HepG2 (cell line): ENCODE data around the gene AP5Z1. TPM values are rescaled to one million over a fixed set of nuclear protein-coding genes. Genes with fewer than 3 reads are reported as not detected.

Source experiments
- ATF1 ChIP-seq: IDR thresholded peaks from 2 replicates; pipeline ENCODE4 v1.6.1; 2016; ENCODE audit warnings: mild to moderate bottlenecking, control low read depth
- DZIP1 ChIP-seq: sonication (generic); formaldehyde crosslinking; IDR thresholded peaks from 2 replicates; pipeline ENCODE4 v1.5.0; 2020; ENCODE audit warnings: mild to moderate bottlenecking, missing genetic modification reagents
- FOXP1 ChIP-seq, 2 experiments: fragments of 450-650 bp in 1 of 2; IDR thresholded peaks; 2 replicates each; pipeline ENCODE4 v1.6.1; 2017 to 2018; ENCODE audit warnings: antibody characterized with exemption in 1 of 2
- GMEB2 ChIP-seq: IDR thresholded peaks from 2 replicates; pipeline ENCODE4 v1.6.1; 2016; ENCODE audit warnings: missing biosample characterization, missing genetic modification reagents, low read depth
- MEIS1 ChIP-seq: sonication (generic); formaldehyde crosslinking; IDR thresholded peaks from 2 replicates; pipeline ENCODE4 v1.9.0; 2021; ENCODE audit warnings: mild to moderate bottlenecking, missing genetic modification reagents, moderate library complexity, borderline replicate concordance
- MTA1 ChIP-seq: sonication (generic); formaldehyde crosslinking; IDR thresholded peaks from 2 replicates; pipeline ENCODE4 v1.4.0; 2020; ENCODE audit warnings: missing genetic modification reagents, mild to moderate bottlenecking, borderline replicate concordance
- PRDM15 ChIP-seq: sonication (generic); formaldehyde crosslinking; IDR thresholded peaks from 2 replicates; pipeline ENCODE4 v1.4.0; 2020; ENCODE audit warnings: missing genetic modification reagents
- SAFB2 ChIP-seq: sonication (generic); formaldehyde crosslinking; IDR thresholded peaks from 2 replicates; pipeline ENCODE4 v1.5.1; 2020; ENCODE audit warnings: missing genetic modification reagents, low read depth, mild to moderate bottlenecking, borderline replicate concordance
- SALL1 ChIP-seq: sonication (generic); formaldehyde crosslinking; IDR thresholded peaks from 2 replicates; pipeline ENCODE4 v1.8.0; 2022; ENCODE audit warnings: mild to moderate bottlenecking, missing genetic modification reagents
- TRIM24 ChIP-seq: sonication (generic); formaldehyde crosslinking; IDR thresholded peaks from 2 replicates; pipeline ENCODE4 v1.8.0; 2022; ENCODE audit warnings: mild to moderate bottlenecking, missing genetic modification reagents
- ZNF329 ChIP-seq: sonication (generic); formaldehyde crosslinking; IDR thresholded peaks from 2 replicates; pipeline ENCODE4 v1.9.0; 2021; ENCODE audit warnings: low read depth, mild to moderate bottlenecking, missing genetic modification reagents
- ZNF451 ChIP-seq: sonication (generic); formaldehyde crosslinking; IDR thresholded peaks from 2 replicates; pipeline ENCODE4 v1.5.0; 2020; ENCODE audit warnings: mild to moderate bottlenecking, missing genetic modification reagents
- ZNF569 ChIP-seq: sonication (generic); formaldehyde crosslinking; IDR thresholded peaks from 2 replicates; pipeline ENCODE4 v1.5.0; 2020; ENCODE audit warnings: mild to moderate bottlenecking, missing genetic modification reagents, moderate library complexity, borderline replicate concordance
- ZNF766 ChIP-seq: sonication (generic); formaldehyde crosslinking; IDR thresholded peaks from 2 replicates; pipeline ENCODE4 v1.5.0; 2020; ENCODE audit warnings: missing genetic modification reagents, borderline replicate concordance
- ZSCAN29 ChIP-seq: sonication (generic); formaldehyde crosslinking; conservative IDR thresholded peaks from 2 replicates; pipeline ENCODE4 v1.4.0; 2020; ENCODE audit warnings: mild to moderate bottlenecking, missing genetic modification reagents
- polyA plus RNA-seq, 8 experiments: library from polyadenylated mRNA; depleted of rRNA in 3 of 8; stranded (reverse) in 7 of 8; unstranded in 1 of 8; fragments of >200 nt; fragmentation: Illumina TruSeq in 4 of 8; extraction: Trizol in 4 of 8; gene quantifications; 2 replicates each; pipeline versions ENCODE4 v1.2.1 to v1.2.3, GENCODE V29; 2011 to 2016; ENCODE audit warnings: low read depth in 4 of 8, missing spikeins in 1 of 8, mixed read lengths in 1 of 8; ENCODE audit not compliant: insufficient read depth in 1 of 8
- total RNA-seq, 5 experiments: library from RNA; depleted of rRNA; stranded (reverse); fragments of >200 nt; fragmentation: Illumina TruSeq; extraction: Trizol; gene quantifications; 2 replicates each; pipeline ENCODE4 v1.2.3, GENCODE V29; 2016; ENCODE audit warnings: low read depth in 1 of 5
- TF ChIP-seq, protein P1 (sequence below): sonication (generic); formaldehyde crosslinking; IDR thresholded peaks from 2 replicates; pipeline ENCODE4 v1.5.0; 2020; ENCODE audit warnings: mild to moderate bottlenecking, missing genetic modification reagents, moderate library complexity
- TF ChIP-seq, protein P2 (sequence below): sonication (generic); formaldehyde crosslinking; IDR thresholded peaks from 2 replicates; pipeline ENCODE4 v1.4.0; 2020; ENCODE audit warnings: mild to moderate bottlenecking, missing genetic modification reagents
- TF ChIP-seq, protein P3 (sequence below): sonication (generic); formaldehyde crosslinking; IDR thresholded peaks from 2 replicates; pipeline ENCODE4 v1.9.0; 2021; ENCODE audit warnings: missing genetic modification reagents, mild to moderate bottlenecking, borderline replicate concordance

The AP5Z1 gene
- total and polyA plus RNA-seq, 2 of the 13 experiments (the other 11 are each of a cell fraction or from before 2014, with no cell fraction given): 9.3 to 15.1 TPM

DNA sequence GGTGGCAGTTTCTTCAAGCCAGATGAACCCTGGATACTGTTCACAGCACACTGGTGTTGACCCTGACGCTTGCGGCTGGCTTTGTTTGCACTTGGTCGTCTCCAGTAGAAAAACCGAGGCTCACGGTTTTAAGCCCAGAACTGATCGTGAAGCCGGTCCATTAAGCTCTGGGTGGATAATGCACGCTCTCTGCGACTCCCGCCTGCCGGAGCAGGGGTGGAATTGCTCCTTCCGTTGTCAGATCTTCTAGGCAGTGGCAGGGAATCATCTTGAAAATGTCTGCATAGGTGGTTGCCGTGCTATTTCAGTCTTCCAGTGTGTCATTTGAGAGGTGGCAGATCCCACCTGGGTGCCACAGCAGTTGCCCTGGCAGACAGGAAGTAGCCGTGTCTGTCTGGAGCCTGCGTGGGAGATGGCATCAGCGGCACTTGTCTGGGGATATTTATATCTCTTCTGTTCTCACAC, 35.9 kb upstream of the AP5Z1 start (continued):
- TF ChIP-seq, protein P1, sequence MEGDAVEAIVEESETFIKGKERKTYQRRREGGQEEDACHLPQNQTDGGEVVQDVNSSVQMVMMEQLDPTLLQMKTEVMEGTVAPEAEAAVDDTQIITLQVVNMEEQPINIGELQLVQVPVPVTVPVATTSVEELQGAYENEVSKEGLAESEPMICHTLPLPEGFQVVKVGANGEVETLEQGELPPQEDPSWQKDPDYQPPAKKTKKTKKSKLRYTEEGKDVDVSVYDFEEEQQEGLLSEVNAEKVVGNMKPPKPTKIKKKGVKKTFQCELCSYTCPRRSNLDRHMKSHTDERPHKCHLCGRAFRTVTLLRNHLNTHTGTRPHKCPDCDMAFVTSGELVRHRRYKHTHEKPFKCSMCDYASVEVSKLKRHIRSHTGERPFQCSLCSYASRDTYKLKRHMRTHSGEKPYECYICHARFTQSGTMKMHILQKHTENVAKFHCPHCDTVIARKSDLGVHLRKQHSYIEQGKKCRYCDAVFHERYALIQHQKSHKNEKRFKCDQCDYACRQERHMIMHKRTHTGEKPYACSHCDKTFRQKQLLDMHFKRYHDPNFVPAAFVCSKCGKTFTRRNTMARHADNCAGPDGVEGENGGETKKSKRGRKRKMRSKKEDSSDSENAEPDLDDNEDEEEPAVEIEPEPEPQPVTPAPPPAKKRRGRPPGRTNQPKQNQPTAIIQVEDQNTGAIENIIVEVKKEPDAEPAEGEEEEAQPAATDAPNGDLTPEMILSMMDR: peak; percentile 34; the same call in 1 of the 2 replicates
- TF ChIP-seq, protein P2, sequence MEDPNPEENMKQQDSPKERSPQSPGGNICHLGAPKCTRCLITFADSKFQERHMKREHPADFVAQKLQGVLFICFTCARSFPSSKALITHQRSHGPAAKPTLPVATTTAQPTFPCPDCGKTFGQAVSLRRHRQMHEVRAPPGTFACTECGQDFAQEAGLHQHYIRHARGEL: no peak
- TF ChIP-seq TRIM24 (CRISPR knock-in tag) (no peak), MTA1 (peak; percentile 61; the same call in 1 of the 2 replicates), PRDM15 (CRISPR knock-in tag) (no peak), ZSCAN29 (no peak), ATF1 (no peak), FOXP1 (IDR thresholded peaks at IDR 0.05) (no peak), FOXP1 (CRISPR knock-in tag; IDR thresholded peaks at IDR 0.05) (peak; percentile 64), ZNF569 (CRISPR knock-in tag) (no peak), GMEB2 (CRISPR knock-in tag) (no peak), SAFB2 (CRISPR knock-in tag) (no peak), SALL1 (CRISPR knock-in tag) (peak; percentile 44; the same call in 1 of the 2 replicates), ZNF329 (CRISPR knock-in tag) (no peak), ZNF451 (CRISPR knock-in tag) (no peak), DZIP1 (no peak), ZNF766 (CRISPR knock-in tag) (no peak), MEIS1 (CRISPR knock-in tag) (0 out of 2 replicates have a peak, but pooled peaks have one; percentile 31)
- TF ChIP-seq, protein P3, sequence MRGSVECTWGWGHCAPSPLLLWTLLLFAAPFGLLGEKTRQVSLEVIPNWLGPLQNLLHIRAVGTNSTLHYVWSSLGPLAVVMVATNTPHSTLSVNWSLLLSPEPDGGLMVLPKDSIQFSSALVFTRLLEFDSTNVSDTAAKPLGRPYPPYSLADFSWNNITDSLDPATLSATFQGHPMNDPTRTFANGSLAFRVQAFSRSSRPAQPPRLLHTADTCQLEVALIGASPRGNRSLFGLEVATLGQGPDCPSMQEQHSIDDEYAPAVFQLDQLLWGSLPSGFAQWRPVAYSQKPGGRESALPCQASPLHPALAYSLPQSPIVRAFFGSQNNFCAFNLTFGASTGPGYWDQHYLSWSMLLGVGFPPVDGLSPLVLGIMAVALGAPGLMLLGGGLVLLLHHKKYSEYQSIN (CRISPR knock-in tag): no peak
